ENCODE measurements around the gene PATJ.

DNA sequence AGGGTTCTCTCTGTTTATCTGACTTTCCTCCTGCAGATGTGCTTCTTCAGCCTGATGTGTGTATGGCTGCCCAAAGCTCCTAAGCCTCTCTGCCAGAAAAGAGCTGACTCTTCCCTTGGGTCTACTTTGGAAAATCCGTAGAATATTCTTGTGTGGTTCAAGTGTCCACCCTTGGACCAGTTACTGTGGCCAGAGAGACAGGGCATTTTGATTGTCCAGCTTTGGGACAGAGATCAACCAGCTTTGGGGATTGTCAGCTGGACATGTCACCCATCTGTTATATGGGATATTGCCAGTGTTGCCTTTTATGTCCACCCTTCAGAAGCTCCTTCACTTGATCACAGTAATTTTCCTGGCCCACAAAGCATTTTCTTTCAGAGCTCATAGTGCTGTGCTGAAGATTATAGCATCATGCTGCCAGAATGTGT lies 326.1 kb downstream of the PATJ start:
- TF ChIP-seq, protein P1, sequence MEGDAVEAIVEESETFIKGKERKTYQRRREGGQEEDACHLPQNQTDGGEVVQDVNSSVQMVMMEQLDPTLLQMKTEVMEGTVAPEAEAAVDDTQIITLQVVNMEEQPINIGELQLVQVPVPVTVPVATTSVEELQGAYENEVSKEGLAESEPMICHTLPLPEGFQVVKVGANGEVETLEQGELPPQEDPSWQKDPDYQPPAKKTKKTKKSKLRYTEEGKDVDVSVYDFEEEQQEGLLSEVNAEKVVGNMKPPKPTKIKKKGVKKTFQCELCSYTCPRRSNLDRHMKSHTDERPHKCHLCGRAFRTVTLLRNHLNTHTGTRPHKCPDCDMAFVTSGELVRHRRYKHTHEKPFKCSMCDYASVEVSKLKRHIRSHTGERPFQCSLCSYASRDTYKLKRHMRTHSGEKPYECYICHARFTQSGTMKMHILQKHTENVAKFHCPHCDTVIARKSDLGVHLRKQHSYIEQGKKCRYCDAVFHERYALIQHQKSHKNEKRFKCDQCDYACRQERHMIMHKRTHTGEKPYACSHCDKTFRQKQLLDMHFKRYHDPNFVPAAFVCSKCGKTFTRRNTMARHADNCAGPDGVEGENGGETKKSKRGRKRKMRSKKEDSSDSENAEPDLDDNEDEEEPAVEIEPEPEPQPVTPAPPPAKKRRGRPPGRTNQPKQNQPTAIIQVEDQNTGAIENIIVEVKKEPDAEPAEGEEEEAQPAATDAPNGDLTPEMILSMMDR (optimal IDR thresholded peaks at IDR 0.05 in 1 of 3, IDR thresholded peaks at IDR 0.05 in 1 of 3, conservative IDR thresholded peaks at IDR 0.05 in 1 of 3; ENCODE audit: extremely low read depth in 1 of 3, insufficient read depth in 2 of 3, low read length in 3 of 3): no peak
- TF ChIP-seq EZH2 (IDR thresholded peaks at IDR 0.05; ENCODE audit: low read length): no peak

Measured in keratinocyte (primary cell).